HG03025 (cell line): ENCODE data around the gene CISD2.
"Not testable (repeated sequence)": the region's sequence is repeated elsewhere in the genome, so short reads cannot be mapped to it uniquely, and the experiment has no call there.

Experiments used
- ATAC-seq: cut with Tn5 transposase; IDR thresholded peaks from one replicate; pipeline ENCODE4 v1.9.1; 2021; ENCODE audit warnings: mild to moderate bottlenecking, moderate library complexity; ENCODE audit not compliant: unreplicated experiment, low FRiP score

The CISD2 gene

DNA sequence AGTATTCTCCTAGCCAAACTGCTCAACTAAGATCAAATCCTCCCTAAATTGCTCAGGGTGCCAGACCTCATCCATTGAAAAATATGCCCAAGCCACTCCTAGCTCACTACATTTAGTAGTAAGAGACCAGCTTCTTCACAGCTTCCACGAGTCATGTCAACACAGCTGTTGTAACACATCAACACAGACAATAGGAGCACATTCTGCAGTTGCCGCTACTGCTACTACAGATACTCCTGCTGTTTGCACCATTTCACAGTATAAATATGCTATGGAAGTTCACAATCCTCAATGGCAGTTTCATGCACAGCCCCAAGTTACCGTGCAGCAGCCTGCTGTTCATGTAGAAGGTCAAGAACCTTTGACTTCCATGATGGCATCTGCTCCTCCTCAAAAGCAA, 28.8 kb downstream of the CISD2 start:
- not testable (repeated sequence) for ATAC-seq

DNA sequence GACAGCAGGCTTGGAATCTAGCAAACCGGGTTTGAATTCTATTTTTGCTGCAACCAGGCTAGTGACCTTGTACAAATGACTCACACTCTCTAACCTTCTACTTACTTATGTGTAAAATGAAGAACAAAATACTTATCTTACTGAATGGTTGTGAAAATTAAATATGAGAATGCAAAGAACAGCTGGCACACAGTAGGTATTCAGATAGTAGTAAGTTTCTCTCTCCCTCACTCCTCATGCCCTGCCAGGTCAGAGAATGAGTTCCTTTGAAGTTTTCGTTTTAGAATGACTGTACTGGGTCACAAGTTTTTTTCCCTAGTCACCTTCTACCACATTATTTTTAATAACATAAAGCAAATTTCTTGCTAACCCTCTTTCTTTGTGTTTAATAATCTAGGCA, 33.0 kb downstream of the CISD2 start:
- ATAC-seq, result no peak

DNA sequence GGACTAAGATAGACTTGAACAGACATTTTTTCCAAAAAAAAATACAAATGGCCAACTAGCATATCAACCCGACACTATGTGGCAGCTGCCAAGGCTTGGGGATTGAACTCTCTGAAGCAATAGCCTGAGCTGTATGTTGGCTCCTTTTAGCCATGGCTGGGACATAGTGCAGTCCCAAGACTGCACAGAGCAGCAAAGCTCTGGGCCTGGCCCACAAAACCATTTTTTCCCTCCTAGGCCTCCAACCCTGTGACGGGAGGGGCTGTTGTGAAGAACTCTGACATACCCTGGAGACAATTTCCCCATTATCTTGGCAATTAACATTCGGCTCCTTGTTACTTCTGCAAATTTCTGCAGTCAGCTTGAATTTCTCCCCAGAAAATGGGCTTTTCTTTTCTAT, 50.1 kb downstream of the CISD2 start:
- no peak for ATAC-seq

DNA sequence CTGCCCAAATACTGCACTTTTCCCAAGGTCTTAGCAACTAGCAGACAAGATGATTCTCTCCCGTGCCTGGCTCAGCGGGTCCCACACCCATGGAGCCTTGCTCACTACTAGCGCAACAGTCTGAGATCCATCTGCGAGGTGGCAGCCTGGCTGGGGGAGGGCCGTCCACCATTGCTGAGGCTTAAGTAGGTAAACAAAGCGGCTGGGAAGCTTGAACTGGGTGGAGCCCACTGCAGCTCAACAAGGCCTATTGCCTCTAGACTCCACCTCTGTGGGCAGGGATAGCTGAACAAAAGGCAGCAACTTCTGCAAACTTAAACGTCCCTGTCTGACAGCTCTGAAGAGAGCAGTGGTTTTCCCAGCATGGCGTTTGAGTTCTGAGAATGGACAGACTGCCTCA, 50.9 kb downstream of the CISD2 start:
- not testable (repeated sequence) for ATAC-seq

DNA sequence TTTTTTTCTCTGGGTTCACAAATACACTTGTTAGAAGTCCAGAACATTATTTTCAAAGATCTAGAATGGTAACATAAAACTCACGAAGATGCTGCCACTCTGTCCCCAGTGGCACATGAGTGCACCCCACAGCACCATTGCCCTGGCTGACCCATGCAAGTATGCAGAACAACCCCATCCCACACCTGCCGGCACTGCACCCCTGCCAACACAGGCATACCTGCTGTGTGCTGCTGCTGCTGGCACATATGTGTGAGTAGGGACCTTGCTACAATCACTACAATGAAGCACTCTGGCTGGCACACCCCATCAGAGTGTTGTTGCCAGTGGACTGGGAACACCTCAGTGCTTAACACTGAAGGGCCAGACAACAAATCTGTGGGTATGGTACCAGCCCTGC, 66.9 kb downstream of the CISD2 start:
- ATAC-seq, result no peak

DNA sequence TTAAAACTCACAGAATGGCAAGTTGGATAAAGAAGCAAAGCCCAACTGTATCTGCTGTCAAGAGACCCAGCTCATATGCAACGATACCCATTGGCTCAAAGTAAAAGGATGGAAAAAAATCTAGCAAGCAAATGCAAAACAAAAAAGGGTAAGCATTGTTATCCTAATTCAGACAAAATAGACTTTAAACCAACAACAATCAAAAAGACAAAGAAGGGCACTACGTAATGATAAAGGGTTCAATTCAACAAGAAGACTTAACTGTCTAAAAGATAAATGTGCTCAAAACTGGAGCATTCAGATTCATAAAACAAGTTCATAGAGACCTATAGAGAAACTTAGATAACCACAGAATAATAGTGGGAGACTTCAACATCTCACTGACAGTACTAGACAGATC, 69.3 kb downstream of the CISD2 start:
- ATAC-seq, result not testable (repeated sequence)
